NCI-H345 (cell line): ENCODE measurements around the gene ATPAF2.

Experiments used
- DNase-seq: peaks from one replicate; lab custom pipeline; 2025; lab: John Stamatoyannopoulos, UW

The ATPAF2 gene

GRCh38 chr17:18039535-18040260 lies 730 bp upstream of the ATPAF2 start:
- peak; percentile 45 for DNase-seq

- DNase-seq: no peak
These were observed 668 bp downstream of the ATPAF2 start for GRCh38 chr17:18038149-18038850.

GRCh38 chr17:18037486-18037885 lies 1.5 kb downstream of the ATPAF2 start:
- DNase-seq: no peak

- DNase-seq: no peak
These were observed 3.3 kb downstream of the ATPAF2 start for GRCh38 chr17:18035704-18036103.

- peak; percentile 72 for DNase-seq
These were observed 5.4 kb downstream of the ATPAF2 start for GRCh38 chr17:18033442-18034099.

GRCh38 chr17:18031955-18032354 lies 7.0 kb downstream of the ATPAF2 start:
- DNase-seq: no peak

GRCh38 chr17:18028952-18029540 lies 9.9 kb downstream of the ATPAF2 start:
- DNase-seq: no peak

- DNase-seq: peak; percentile 32
These were observed 10.6 kb downstream of the ATPAF2 start for GRCh38 chr17:18028114-18028951.

- peak; percentile 6 for DNase-seq
These were observed 11.7 kb downstream of the ATPAF2 start for GRCh38 chr17:18027280-18027679.

GRCh38 chr17:18025945-18026776 lies 12.8 kb downstream of the ATPAF2 start:
- peak; percentile 14 for DNase-seq

GRCh38 chr17:18025241-18025944 lies 13.6 kb downstream of the ATPAF2 start:
- no peak for DNase-seq

GRCh38 chr17:18021372-18021771 lies 17.6 kb downstream of the ATPAF2 start:
- no peak for DNase-seq

- DNase-seq: no peak
These were observed 18.0 kb downstream of the ATPAF2 start for GRCh38 chr17:18020971-18021370.

GRCh38 chr17:18019838-18020154 lies 19.2 kb downstream of the ATPAF2 start:
- DNase-seq: no peak

- no peak for DNase-seq
These were observed 20.5 kb downstream of the ATPAF2 start for GRCh38 chr17:18018411-18018921.

- DNase-seq: no peak
These were observed 21.0 kb downstream of the ATPAF2 start for GRCh38 chr17:18017958-18018357.

GRCh38 chr17:18016426-18016825 lies 22.5 kb downstream of the ATPAF2 start:
- DNase-seq: no peak

GRCh38 chr17:18015593-18015992 lies 23.4 kb downstream of the ATPAF2 start:
- peak; percentile 70 for DNase-seq

GRCh38 chr17:18014006-18014405 lies 25.0 kb downstream of the ATPAF2 start:
- no peak for DNase-seq

- no peak for DNase-seq
These were observed 27.7 kb downstream of the ATPAF2 start for GRCh38 chr17:18011286-18011685.
